Mononuclear cell (primary cell): Measurements from ENCODE around the gene PGLYRP3. TPM values are rescaled to one million over a fixed set of nuclear protein-coding genes. Genes with fewer than 3 reads are reported as not detected.

ENCODE experiments used
- H3K27me3 ChIP-seq: 2 replicates; pipeline ENCODE4 v1.6.0; 2011; ENCODE audit warnings: low read length, control low read depth; ENCODE audit not compliant: insufficient read depth
- H3K4me1 ChIP-seq: 2 replicates; pipeline ENCODE4 v1.5.1; 2011; ENCODE audit warnings: mild to moderate bottlenecking, low read length, control low read depth; ENCODE audit not compliant: insufficient read depth
- H3K4me3 ChIP-seq: 2 replicates; pipeline ENCODE4 v1.5.1; 2011; ENCODE audit warnings: mild to moderate bottlenecking, low read length, moderate library complexity
- H3K9me3 ChIP-seq: 2 replicates; pipeline ENCODE4 v1.5.1; 2011; ENCODE audit warnings: low read depth, mild to moderate bottlenecking, control low read depth, low read length
- total RNA-seq: library from RNA; depleted of rRNA; stranded (reverse); fragments of >200 nt; gene quantifications from one replicate; pipeline ENCODE4 v1.2.3, GENCODE V29; 2012

PGLYRP3 gene, protein sequence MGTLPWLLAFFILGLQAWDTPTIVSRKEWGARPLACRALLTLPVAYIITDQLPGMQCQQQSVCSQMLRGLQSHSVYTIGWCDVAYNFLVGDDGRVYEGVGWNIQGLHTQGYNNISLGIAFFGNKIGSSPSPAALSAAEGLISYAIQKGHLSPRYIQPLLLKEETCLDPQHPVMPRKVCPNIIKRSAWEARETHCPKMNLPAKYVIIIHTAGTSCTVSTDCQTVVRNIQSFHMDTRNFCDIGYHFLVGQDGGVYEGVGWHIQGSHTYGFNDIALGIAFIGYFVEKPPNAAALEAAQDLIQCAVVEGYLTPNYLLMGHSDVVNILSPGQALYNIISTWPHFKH
- total RNA-seq = not detected

DNA sequence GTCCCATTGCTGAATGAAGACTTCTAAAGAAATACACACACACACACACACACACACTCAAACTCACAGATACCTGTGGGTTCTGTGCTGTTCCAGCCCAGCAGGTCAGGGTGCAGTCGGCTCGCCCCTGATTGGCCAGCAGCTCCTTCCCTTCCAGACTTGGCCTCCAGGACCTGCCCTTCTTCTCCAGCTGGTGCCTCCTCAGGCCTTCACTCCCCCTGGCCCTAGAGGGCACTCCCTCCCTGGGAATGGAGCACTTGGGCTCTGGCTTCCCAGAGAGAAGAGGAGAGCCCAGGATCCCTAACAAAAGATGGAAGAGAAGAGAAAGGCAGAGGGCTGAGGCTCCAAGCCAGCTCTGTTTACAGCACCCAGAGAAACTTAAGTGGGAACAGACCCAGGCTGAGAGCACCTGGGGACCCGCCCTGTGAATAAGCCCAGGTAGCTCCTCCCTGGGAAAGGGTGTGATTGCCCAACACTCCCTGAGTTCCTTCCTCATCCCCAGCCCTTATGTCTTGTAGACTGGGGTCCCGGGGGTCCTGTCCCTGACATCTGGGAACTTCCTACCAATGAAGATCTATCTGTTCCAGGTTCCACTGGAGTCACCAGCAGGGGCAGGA lies at the start of gene PGLYRP3:
PGLYRP3 (minus strand) TSS at position 383 of the 617 bp plus-strand sequence. CDS start 2,287 bp downstream, outside the sequence.
- Histone ChIP-seq H3K27me3 (no peaks in the 10 kb centered on the region), H3K9me3 (no peaks in the 10 kb centered on the region), H3K4me3 (no peak within 1 kb of the TSS), H3K4me1 (no peaks in the 10 kb centered on the region)

DNA sequence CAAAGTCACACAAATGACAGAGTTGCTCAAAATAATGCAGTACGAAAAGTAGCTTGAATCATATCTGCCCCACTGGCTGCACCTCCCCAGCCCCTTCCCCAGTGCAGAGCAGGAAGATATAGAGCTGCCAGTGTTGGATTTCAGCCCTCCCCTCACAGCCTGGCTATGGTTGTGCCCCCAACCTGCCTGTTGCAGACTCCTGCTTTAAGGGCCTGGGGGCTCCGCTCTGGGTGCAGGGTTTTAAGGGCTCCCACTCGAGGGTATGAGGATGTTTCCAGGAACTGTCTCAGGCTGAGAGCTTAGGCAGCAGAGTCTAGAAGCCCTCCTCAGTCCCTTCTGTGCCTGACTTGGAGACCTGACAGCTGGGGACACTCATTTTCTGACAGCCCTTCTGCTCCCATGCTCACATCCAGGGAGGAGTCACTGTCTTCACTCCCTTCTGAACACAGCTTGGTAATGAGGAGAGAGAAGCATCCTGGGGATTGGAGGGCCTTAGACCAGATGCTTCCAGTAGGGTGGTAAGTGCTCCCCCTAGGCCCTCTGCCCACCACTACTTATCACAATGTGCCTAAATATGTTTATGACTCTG lies 49.5 kb upstream of the PGLYRP3 start:
- Histone ChIP-seq H3K27me3 (no peaks in the 10 kb centered on the region), H3K4me3 (no peak overlapping the region), H3K4me1 (peaks cover 76% of the 10 kb centered on the region), H3K9me3 (no peaks in the 10 kb centered on the region)

DNA sequence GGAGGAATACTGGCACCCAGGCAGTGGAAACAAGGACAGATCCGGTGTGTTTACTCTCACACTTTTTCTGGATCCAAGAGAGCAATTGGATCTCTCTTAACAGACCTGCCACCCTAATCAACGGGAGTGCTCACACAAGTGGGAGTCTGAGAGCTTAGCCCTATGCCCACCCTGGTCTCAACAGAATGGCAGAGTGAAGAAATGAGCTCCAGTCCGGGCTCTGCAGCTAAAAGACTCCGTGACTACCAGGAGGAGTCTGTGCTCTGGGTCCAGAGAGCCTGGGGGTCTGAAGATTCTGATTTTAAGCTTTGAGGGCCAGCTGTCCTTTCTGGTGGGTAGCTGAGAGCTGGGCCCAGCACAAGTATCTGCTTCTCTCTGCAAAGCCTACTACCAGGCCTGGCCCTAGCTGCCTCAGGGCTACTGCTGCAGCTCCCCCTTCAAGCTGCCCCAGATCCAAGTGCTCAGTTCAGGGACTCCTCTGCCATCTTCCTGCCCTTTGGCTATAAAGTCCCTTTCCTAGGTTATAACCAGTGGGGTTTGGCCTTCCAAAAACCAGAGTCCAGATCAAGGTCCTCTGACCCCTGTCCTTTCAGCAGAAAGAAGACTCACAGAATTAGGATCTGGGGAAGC lies 48.8 kb upstream of the PGLYRP3 start:
- no peaks in the 10 kb centered on the region for H3K9me3 ChIP-seq
- peaks cover 77% of the 10 kb centered on the region for H3K4me1 ChIP-seq
- no peak overlapping the region for H3K4me3 ChIP-seq
- H3K27me3 ChIP-seq = no peaks in the 10 kb centered on the region

DNA sequence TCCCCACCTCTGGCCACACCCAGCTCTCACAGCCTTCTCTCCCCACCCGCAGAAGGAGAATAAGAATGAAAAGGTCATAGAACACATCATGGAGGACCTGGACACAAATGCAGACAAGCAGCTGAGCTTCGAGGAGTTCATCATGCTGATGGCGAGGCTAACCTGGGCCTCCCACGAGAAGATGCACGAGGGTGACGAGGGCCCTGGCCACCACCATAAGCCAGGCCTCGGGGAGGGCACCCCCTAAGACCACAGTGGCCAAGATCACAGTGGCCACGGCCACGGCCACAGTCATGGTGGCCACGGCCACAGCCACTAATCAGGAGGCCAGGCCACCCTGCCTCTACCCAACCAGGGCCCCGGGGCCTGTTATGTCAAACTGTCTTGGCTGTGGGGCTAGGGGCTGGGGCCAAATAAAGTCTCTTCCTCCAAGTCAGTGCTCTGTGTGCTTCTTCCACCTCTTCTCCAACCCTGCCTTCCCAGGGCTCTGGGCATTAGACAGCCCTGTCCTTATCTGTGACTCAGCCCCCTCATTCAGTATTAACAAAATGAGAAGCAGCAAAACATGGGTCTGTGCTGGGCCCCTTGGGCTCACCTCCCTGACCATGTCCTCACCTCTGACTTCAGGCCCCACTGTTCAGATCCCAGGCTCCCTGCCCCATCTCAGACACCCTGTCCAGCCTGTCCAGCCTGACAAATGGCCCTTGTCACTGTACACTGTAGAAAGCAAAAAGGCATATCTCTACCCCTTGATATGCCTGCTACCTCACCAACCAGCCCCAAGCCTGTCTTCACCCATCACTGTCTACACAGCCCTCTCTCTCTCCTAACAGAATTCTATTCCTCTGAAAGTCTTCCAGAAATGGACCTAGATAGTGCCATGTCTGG lies 48.1 kb upstream of the PGLYRP3 start:
- H3K9me3 ChIP-seq = no peaks in the 10 kb centered on the region
- peaks cover 77% of the 10 kb centered on the region for H3K4me1 ChIP-seq
- H3K4me3 ChIP-seq = peak overlapping the region; percentile 61
- H3K27me3 ChIP-seq = no peaks in the 10 kb centered on the region

DNA sequence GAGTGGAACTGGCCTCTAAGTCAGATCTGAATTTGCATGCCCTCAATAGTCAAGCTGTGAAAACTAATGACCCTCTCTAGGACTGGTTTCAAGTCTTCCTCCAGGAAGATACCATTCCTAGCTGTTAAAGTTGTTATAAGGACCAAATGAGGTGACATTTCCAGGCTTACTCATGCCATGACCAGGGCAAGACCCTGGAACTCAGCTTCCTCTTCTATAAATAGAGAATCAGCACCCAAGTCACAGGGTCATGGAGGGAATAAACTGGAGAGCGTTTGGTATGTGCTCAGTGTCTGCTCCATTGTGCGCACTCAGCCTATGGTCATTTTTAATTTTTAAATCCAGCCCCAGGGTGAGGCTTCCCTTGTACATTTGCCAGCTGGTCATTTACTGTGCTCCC lies 47.4 kb upstream of the PGLYRP3 start:
- peak overlapping the region; percentile 61 for H3K4me3 ChIP-seq

DNA sequence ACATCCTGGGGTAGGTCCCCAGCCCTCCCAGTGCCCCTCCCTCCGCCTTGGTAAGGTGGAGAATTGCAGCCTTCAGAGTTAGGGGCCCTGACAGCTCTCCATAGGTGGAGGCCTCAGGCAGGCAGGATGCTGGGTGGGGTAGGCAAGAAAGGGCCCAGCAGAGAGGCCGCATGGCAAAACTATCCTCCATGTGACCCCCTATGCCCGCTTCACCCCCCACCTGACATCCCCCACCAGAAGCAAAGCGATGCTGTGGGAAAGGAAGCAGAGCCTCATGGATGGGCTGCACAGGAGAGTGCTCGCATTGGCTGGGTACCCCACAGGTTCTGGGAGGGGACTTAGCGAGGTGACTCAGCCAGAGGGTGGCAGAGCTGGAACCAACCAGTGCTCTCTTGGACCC lies 46.5 kb upstream of the PGLYRP3 start:
- Histone ChIP-seq H3K9me3 (no peaks in the 10 kb centered on the region), H3K4me3 (peak overlapping the region; percentile 61), H3K4me1 (peaks cover 64% of the 10 kb centered on the region), H3K27me3 (no peaks in the 10 kb centered on the region)

More for the DNA sequence above, 47.4 kb upstream of the PGLYRP3 start:
- H3K4me1 ChIP-seq = peaks cover 73% of the 10 kb centered on the region
- H3K27me3 ChIP-seq = no peaks in the 10 kb centered on the region
- no peaks in the 10 kb centered on the region for H3K9me3 ChIP-seq

DNA sequence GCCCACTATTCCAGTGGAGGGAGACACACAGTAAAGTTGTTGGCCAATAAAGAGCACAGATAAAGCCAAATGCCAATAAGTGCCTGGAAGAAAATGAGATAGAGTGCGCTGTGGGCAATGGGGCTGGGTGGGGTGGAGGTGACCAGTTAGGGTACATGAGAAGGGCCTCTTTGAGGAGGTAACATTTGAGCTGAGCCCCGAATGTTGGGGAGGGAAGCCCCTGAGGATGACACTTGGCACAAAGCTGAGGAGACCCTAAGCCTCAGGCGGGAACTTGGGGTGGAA lies 45.9 kb upstream of the PGLYRP3 start:
- no peaks in the 10 kb centered on the region for H3K9me3 ChIP-seq
- peaks cover 58% of the 10 kb centered on the region for H3K4me1 ChIP-seq
- no peaks in the 10 kb centered on the region for H3K27me3 ChIP-seq
- H3K4me3 ChIP-seq = peak overlapping the region; percentile 61

DNA sequence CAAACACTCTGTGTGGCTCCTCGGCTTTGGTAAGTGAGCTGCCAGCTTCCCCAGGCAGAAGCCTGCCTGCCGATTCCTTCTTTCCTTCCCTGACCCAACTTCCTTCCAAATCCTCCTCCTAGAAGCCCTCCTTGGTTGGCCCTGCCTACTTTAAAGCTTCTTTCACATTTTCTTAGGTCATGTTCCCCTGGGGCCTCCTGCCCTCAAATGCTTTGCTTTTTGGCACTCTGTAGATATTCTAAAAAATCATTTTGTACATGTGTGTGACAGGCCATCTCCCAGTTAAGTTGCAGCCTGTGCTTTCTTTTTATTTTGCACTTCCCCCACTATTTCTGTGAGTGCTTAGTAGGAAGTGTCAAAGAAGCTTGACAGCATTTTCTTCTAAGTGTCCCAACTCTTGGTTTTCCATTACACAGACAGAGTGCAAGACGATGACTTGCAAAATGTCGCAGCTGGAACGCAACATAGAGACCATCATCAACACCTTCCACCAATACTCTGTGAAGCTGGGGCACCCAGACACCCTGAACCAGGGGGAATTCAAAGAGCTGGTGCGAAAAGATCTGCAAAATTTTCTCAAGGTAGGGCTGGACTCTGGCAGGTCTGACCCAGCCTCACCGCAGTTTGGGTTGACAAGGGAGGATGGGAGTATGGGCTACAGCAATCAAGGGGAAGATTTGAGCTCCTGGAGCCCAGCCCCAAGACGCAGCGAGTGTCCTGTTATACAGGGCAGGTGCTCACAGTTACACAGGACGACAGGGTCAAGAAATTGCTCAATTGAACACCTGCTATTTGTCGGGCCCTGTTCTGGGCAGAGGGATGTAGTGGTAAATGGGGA lies 45.3 kb upstream of the PGLYRP3 start, which contains the start of gene S100A9:
S100A9 (plus strand) TSS at position 2 of the 838 bp plus-strand sequence; CDS start at position 432, 430 bp downstream.
- no peaks in the 10 kb centered on the region for H3K27me3 ChIP-seq
- H3K4me3 ChIP-seq = peak within 1 kb of the TSS; percentile 61
- H3K9me3 ChIP-seq = no peaks in the 10 kb centered on the region
- H3K4me1 ChIP-seq = peaks cover 52% of the 10 kb centered on the region

DNA sequence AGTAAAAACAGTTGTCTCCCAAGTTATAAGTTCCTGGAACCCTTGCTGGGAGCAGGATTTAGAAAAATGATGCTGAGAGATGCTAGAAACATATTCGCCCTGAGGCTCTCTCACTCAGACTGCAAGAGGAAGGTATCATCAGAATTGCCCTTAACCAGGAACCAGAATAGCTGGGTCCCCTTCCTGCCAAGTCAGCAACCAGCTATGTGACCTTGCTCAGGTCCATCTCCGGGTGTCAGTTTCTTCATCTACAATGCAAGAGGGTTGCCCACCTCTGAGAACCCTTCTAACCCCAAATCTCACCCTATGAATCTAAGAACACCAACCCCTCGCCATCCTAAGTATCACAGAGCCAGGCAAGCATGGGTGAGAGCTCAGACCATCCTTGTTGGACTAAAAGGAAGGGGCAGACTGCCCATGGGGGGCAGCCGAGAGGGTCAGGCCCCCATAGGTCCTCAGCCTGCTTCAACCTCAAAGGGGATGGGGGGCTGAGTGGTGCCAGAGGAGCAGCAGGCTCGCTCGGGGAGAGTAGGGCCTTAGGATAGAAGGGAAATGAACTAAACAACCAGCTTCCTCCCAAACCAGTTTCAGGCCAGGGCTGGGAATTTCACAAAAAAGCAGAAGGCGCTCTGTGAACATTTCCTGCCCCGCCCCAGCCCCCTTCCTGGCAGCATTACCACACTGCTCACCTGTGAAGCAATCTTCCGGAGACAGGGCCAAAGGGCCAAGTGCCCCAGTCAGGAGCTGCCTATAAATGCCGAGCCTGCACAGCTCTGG lies 44.5 kb upstream of the PGLYRP3 start:
- Histone ChIP-seq H3K9me3 (no peaks in the 10 kb centered on the region), H3K4me3 (peak overlapping the region; percentile 61), H3K4me1 (peaks cover 46% of the 10 kb centered on the region), H3K27me3 (no peaks in the 10 kb centered on the region)

DNA sequence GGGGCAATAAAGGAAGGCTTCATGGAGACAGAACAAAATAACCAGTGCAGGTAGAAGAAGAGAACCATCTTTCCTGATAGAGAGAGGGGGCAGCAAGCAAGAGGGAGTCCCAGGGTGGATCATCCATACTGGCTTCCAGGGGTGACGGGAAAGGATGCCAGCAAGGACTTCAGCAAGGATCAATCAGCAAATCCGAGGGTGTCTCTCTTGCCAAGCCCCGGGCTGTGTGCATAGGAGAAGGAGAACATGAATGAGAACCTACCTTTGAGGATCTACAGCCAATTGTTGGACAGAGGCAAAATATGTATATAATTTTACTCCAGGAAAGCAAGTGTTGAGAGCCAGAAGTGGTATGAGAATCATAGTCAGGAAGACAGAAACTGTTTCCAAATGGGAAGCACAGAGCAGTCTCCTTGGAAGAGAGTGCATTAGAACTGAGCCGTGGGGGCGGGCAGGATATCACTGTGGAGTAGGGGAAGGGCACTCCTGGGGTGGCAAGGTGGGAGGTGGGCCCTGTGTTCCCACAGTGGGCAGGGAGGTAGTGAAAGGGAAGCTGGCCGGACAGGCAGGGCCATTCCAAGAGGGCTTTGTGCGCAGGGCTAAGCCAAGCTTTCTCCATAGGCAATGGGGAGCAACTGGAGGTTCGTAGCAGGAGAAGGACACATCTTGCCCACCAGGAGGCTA lies 43.8 kb upstream of the PGLYRP3 start:
- peaks cover 44% of the 10 kb centered on the region for H3K4me1 ChIP-seq

DNA sequence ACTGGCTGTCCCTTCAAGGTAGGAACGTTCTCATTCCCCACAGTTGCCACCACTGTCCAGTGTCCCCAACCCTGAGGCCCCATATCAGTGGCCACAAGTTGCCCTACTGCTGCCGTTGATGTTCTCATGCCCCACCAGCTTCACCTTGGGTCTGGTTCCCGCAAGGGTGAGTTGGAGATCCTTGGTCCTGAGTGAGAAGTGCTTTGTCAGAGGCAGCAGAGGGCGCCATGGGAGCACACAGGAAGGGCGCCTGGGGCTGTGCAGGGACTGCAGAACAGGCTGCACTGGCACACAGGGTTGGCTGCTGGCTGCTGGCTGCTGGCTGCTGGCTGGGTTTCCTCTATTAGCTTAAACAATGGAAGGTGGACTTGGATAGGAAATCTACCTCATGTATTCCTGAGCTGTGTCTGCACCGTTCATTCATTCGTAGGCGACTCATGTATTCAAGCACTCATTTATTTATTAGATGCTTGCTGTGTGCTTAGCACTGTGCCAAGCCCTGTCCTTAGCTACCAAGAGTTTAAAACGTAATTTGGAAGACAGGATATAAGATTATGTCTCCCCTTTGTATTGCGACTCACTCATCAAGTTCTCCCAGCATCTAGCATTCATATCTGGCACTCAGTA lies 42.8 kb upstream of the PGLYRP3 start:
- no peak overlapping the region for H3K4me3 ChIP-seq
- no peaks in the 10 kb centered on the region for H3K27me3 ChIP-seq
- peaks cover 37% of the 10 kb centered on the region for H3K4me1 ChIP-seq
- H3K9me3 ChIP-seq = no peaks in the 10 kb centered on the region

More for the DNA sequence above, 43.8 kb upstream of the PGLYRP3 start:
- no peaks in the 10 kb centered on the region for H3K27me3 ChIP-seq
- H3K9me3 ChIP-seq = no peaks in the 10 kb centered on the region
- no peak overlapping the region for H3K4me3 ChIP-seq

DNA sequence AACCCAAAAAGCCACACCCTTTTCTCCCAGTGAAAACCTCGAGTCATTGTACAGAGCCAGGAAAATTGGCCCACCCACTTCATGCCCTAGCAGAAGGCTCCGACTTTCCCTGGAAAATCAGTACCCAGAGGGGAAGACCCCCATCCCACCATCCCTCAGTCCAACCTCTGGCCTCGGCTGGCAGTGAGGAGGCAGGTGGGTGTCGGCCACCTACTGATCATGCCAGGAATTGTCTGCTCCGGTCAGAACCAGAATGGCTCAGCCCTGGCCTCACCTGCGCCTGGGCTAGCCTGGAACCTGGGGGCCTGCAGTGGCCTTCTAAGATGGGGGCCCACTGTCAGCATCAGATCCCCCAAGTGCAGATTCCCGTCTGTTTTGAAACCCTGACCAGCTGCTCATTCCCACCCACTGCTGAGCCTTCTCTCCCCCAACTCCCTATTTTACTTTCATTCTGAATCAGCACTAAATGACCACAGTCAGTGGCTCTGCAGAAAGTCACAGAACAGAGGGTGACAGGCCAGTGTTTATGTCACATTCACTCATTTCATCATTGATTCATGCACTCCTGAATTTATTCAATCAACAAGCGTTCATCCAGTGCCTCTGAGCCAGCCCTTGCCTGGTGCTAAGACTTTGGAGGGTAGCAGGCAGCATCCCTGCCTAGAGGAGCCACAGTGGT lies 41.9 kb upstream of the PGLYRP3 start:
- Histone ChIP-seq H3K9me3 (no peaks in the 10 kb centered on the region), H3K4me1 (peaks cover 32% of the 10 kb centered on the region), H3K4me3 (no peak overlapping the region), H3K27me3 (no peaks in the 10 kb centered on the region)
